HCT116 (cell line): ENCODE results near the gene ITPR2. TPM values are rescaled to one million over a fixed set of nuclear protein-coding genes. Genes with fewer than 3 reads are reported as not detected.

ENCODE experiments used
- ATAC-seq: fragments of 200-7000 bp; cut with Tn5 transposase; 2 replicates; pipeline ENCODE4 v1.9.1; 2020; ENCODE audit warnings: mild to moderate bottlenecking, moderate library complexity
- BruUV-seq: library from RNA; stranded (reverse); fragments of 400-500 nt; replicated peaks from 2 replicates; lab custom pipeline; 2021; lab: Mats Ljungman, UMichigan
- CTCF ChIA-PET: fragments of 300-600 bp; sonication (Branson Sonifier 250); formaldehyde crosslinking; loops from one replicate; lab custom pipeline; 2021; ENCODE audit warnings: antibody characterized with exemption; lab: Charles Lee
- POLR2A ChIA-PET: fragments of 300-600, 350-600 bp; sonication (Branson Sonifier 250); formaldehyde crosslinking; loops from one replicate; lab custom pipeline; 2021; ENCODE audit warnings: antibody characterized with exemption; lab: Charles Lee
- RAD21 ChIA-PET, 2 experiments: fragments of 300-600 bp; sonication (Branson Sonifier 250); formaldehyde crosslinking; loops; one replicate each; lab custom pipeline; 2023; ENCODE audit warnings: low total read pairs in 2 of 2; ENCODE audit not compliant: uncharacterized antibody in 2 of 2, unreplicated experiment in 2 of 2, low non-redundant PET in 1 of 2; lab: Charles Lee
- DNase-seq: peaks from one replicate; pipeline ENCODE4 v3.0.0-alpha.2; 2010; ENCODE audit warnings: low read depth, low spot score
- H2AFZ ChIP-seq: fragments of 200-600 bp; shearing (Covaris generic), sonication (generic); 2 replicates; pipeline ENCODE4 v1.6.1; 2017; ENCODE audit warnings: low read depth, mixed run types, mixed read lengths, antibody characterized with exemption, low read length; ENCODE audit not compliant: poor library complexity, severe bottlenecking
- H3K27ac ChIP-seq: 2 replicates; pipeline ENCODE4 v1.5.1; 2012; ENCODE audit warnings: low read depth, low read length
- H3K27me3 ChIP-seq: fragments of 200-600 bp; sonication (generic); 2 replicates; pipeline ENCODE4 v1.6.1; 2016; ENCODE audit warnings: mixed run types, low read length, mixed read lengths; ENCODE audit not compliant: insufficient read depth
- H3K36me3 ChIP-seq, 2 experiments: fragments of 200-500 bp in 1 of 2; fragments of 200-600 bp in 1 of 2; sonication (Bioruptor generic) in 1 of 2; sonication (generic) in 1 of 2; 2 replicates each; pipeline versions ENCODE4 v1.5.1 to v1.6.1; 2014 to 2016; ENCODE audit warnings: low read length in 2 of 2, inconsistent platforms in 1 of 2, mixed read lengths in 1 of 2, mixed run types in 1 of 2; ENCODE audit not compliant: insufficient read depth in 2 of 2, control insufficient read depth in 1 of 2
- H3K4me1 ChIP-seq, 2 experiments: fragments of 200-600 bp in 1 of 2; sonication (generic) in 1 of 2; 2 replicates each; pipeline versions ENCODE4 v1.5.1 to v1.6.1; 2012 to 2017; ENCODE audit warnings: low read length in 2 of 2, inconsistent platforms in 1 of 2, mild to moderate bottlenecking in 1 of 2, mixed read lengths in 1 of 2, mixed run types in 1 of 2, moderate library complexity in 1 of 2; ENCODE audit not compliant: insufficient read depth in 2 of 2, control insufficient read depth in 1 of 2
- H3K4me2 ChIP-seq: fragments of 200-600 bp; sonication (generic); 2 replicates; pipeline ENCODE4 v1.6.1; 2017; ENCODE audit warnings: mixed run types, low read length, mixed read lengths
- H3K4me3 ChIP-seq, 2 experiments: fragments of 200-600 bp in 1 of 2; sonication (generic) in 1 of 2; replicated peaks in 1 of 2; 2 replicates each; pipeline ENCODE4 v1.5.1; 2011 to 2016; ENCODE audit warnings: low read length in 2 of 2, control low read depth in 1 of 2, low read depth in 1 of 2, mild to moderate bottlenecking in 1 of 2, mixed read lengths in 1 of 2, mixed run types in 1 of 2
- H3K79me2 ChIP-seq: fragments of 200-600 bp; sonication (generic); 2 replicates; pipeline ENCODE4 v1.6.1; 2017; ENCODE audit warnings: mild to moderate bottlenecking, mixed run types, low read length, moderate library complexity, mixed read lengths; ENCODE audit not compliant: insufficient read depth
- H3K9ac ChIP-seq: fragments of 200-600 bp; sonication (generic); 2 replicates; pipeline ENCODE4 v1.6.1; 2016; ENCODE audit warnings: low read length, mixed read lengths
- H3K9me2 ChIP-seq: fragments of 200-600 bp; sonication (generic), shearing (Covaris generic); 2 replicates; pipeline ENCODE4 v1.6.1; 2017; ENCODE audit warnings: mixed run types, mild to moderate bottlenecking, moderate library complexity; ENCODE audit not compliant: insufficient read depth
- H3K9me3 ChIP-seq, 2 experiments: fragments of 200-500 bp in 1 of 2; fragments of 200-600 bp in 1 of 2; sonication (Bioruptor generic) in 1 of 2; sonication (generic) in 1 of 2; 2 replicates each; pipeline ENCODE4 v1.6.1; 2014 to 2017; ENCODE audit warnings: low read length in 2 of 2, mixed read lengths in 2 of 2, inconsistent platforms in 1 of 2, low read depth in 1 of 2, mild to moderate bottlenecking in 1 of 2, mixed run types in 1 of 2, moderate library complexity in 1 of 2; ENCODE audit not compliant: control insufficient read depth in 1 of 2, insufficient read depth in 1 of 2
- H4K20me1 ChIP-seq: fragments of 200-600 bp; sonication (generic), shearing (Covaris generic); 2 replicates; pipeline ENCODE4 v1.6.1; 2017; ENCODE audit warnings: mixed run types, mild to moderate bottlenecking, moderate library complexity; ENCODE audit not compliant: insufficient read depth
- CBX3 ChIP-seq: IDR thresholded peaks from 2 replicates; pipeline ENCODE4 v1.6.1; 2012; ENCODE audit warnings: low read depth
- EGR1 ChIP-seq: IDR thresholded peaks from 2 replicates; pipeline ENCODE4 v1.6.1; 2012; ENCODE audit warnings: low read depth
- ELF1 ChIP-seq: IDR thresholded peaks from 2 replicates; pipeline ENCODE4 v1.6.1; 2012; ENCODE audit warnings: low read depth, borderline replicate concordance
- EZH2 ChIP-seq: fragments of 200-600 bp; sonication (generic); IDR thresholded peaks from 2 replicates; pipeline ENCODE4 v1.6.1; 2017; ENCODE audit warnings: antibody characterized with exemption, mixed run types
- JUND ChIP-seq: IDR thresholded peaks from 2 replicates; pipeline ENCODE4 v1.6.1; 2012
- POLR2AphosphoS5 ChIP-seq: IDR thresholded peaks from 2 replicates; pipeline ENCODE4 v1.6.1; 2011; ENCODE audit warnings: mild to moderate bottlenecking, low read depth, low read length, moderate library complexity
- SIN3A ChIP-seq: IDR thresholded peaks from 2 replicates; pipeline ENCODE4 v1.6.1; 2012; ENCODE audit warnings: low read depth
- SP1 ChIP-seq: IDR thresholded peaks from 2 replicates; pipeline ENCODE4 v1.6.1; 2012; ENCODE audit warnings: low read depth
- SRF ChIP-seq: IDR thresholded peaks from 2 replicates; pipeline ENCODE4 v1.6.1; 2012; ENCODE audit warnings: low read depth
- TCF7L2 ChIP-seq: IDR thresholded peaks from 2 replicates; pipeline ENCODE4 v1.7.0; 2011; ENCODE audit warnings: borderline replicate concordance, inconsistent platforms; ENCODE audit not compliant: insufficient read depth, insufficient read length; ENCODE audit errors: extremely low read depth
- YY1 ChIP-seq: IDR thresholded peaks from 2 replicates; pipeline ENCODE4 v1.6.1; 2011; ENCODE audit warnings: low read length, low read depth, moderate library complexity, mild to moderate bottlenecking; ENCODE audit not compliant: insufficient replicate concordance; ENCODE audit errors: extremely low read depth
- ZNF274 ChIP-seq: fragments of 200-500 bp; sonication (Bioruptor generic); IDR thresholded peaks from 2 replicates; pipeline ENCODE4 v1.6.1; 2014; ENCODE audit warnings: mild to moderate bottlenecking, low read depth, low read length, inconsistent platforms
- intact Hi-C: fragments of 100-400 bp; cut with micrococcal nuclease; formaldehyde crosslinking; loops from 2 replicates; pipeline ENCODE4 v1.10.0; 2022
- total RNA-seq: library from RNA; stranded (reverse); gene quantifications from one replicate; pipeline ENCODE4 v1.2.1, GENCODE V29; 2021; ENCODE audit not compliant: unreplicated experiment
- TF ChIP-seq, protein P1 (sequence below): IDR thresholded peaks from 2 replicates; pipeline ENCODE4 v1.6.1; 2012; ENCODE audit warnings: low read depth
- TF ChIP-seq, protein P2 (sequence below), 3 experiments: fragments of 200-600 bp in 1 of 3; sonication (generic) in 1 of 3; IDR thresholded peaks in 2 of 3; conservative IDR thresholded peaks in 1 of 3; 2 replicates each; pipeline ENCODE4 v1.5.1; 2012 to 2017; ENCODE audit warnings: low read depth in 2 of 3, low read length in 2 of 3, antibody characterized with exemption in 1 of 3, borderline replicate concordance in 1 of 3, control low read depth in 1 of 3, mild to moderate bottlenecking in 1 of 3, mixed read lengths in 1 of 3, mixed run types in 1 of 3, moderate library complexity in 1 of 3; ENCODE audit not compliant: insufficient read depth in 1 of 3
- TF ChIP-seq, protein P3 (sequence below): IDR thresholded peaks from 2 replicates; pipeline ENCODE4 v1.6.1; 2012
- TF ChIP-seq, protein P4 (sequence below): IDR thresholded peaks from 2 replicates; pipeline ENCODE4 v1.6.1; 2012

ITPR2 gene
- total RNA-seq, 1 experiment from 2014 or later, result 6.5 TPM

DNA sequence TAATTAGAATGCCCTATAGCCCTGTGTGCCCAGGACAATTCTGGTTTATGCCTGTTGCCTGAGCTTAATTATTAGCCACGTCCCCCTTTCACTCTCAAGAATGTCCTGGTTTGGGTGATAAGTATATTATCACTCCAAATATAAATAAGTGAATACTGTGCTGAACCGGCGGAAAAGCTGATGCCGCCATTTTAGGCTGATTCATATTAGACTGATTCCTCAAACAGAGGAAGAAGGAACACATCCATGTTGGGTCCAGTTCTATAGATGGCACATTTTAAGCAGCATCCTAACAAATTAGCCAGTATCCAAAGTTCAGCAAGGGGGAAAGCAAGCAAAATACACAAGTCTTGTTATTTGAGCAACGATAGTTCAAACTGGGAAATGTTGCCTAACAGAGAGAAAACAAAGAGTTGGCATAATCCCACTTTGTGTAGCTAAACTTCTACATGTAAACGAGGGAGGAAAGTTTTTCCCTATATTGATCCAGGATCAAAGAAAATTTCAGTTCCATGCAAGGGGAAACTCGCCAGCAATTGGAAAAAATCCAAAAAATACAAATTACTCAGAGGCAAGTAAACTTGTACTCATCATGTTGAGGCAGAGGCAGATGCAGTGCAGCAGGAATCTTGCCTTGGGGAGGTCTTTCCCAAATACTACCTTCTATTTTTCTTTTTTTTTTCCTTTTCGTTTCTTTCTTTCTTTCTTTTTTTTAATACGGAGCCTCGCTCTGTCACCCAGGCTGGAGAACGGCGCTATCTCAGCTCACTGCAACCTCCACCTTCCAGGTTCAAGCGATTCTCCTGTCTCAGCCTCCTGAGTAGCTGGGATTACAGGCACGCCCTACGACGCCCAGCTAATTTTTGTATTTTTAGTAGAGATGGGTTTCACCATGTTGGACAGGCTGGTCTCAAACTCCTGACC lies 96.2 kb downstream of the ITPR2 start:
- H3K4me3 ChIP-seq, result no peak overlapping the region
- intact Hi-C loops, result no loop called here
- no peaks in the 10 kb centered on the region for H3K79me2 ChIP-seq
- no peaks in the 10 kb centered on the region for H3K27me3 ChIP-seq
- no peak overlapping the region for H3K9ac ChIP-seq
- H4K20me1 ChIP-seq, result no peaks in the 10 kb centered on the region
- ChIA-PET CTCF (no interaction called here), POLR2A (no interaction called here), RAD21 (no interaction called here)
- H2AFZ ChIP-seq, result no peak overlapping the region
- ATAC-seq (no peak), DNase-seq (no peak)
- H3K9me3 ChIP-seq, result peaks cover 0 to 5% of the 10 kb centered on the region in 2 experiments; a peak in 1 of 4 replicates
- no peak overlapping the region for H3K4me2 ChIP-seq
- TF ChIP-seq SP1 (no peak), JUND (no peak), ELF1 (no peak), SRF (no peak), YY1 (no peak), EGR1 (no peak), ZNF274 (no peak), POLR2AphosphoS5 (no peak), TCF7L2 (no peak), CBX3 (no peak), SIN3A (no peak), EZH2 (no peak)
- TF ChIP-seq, protein P1, sequence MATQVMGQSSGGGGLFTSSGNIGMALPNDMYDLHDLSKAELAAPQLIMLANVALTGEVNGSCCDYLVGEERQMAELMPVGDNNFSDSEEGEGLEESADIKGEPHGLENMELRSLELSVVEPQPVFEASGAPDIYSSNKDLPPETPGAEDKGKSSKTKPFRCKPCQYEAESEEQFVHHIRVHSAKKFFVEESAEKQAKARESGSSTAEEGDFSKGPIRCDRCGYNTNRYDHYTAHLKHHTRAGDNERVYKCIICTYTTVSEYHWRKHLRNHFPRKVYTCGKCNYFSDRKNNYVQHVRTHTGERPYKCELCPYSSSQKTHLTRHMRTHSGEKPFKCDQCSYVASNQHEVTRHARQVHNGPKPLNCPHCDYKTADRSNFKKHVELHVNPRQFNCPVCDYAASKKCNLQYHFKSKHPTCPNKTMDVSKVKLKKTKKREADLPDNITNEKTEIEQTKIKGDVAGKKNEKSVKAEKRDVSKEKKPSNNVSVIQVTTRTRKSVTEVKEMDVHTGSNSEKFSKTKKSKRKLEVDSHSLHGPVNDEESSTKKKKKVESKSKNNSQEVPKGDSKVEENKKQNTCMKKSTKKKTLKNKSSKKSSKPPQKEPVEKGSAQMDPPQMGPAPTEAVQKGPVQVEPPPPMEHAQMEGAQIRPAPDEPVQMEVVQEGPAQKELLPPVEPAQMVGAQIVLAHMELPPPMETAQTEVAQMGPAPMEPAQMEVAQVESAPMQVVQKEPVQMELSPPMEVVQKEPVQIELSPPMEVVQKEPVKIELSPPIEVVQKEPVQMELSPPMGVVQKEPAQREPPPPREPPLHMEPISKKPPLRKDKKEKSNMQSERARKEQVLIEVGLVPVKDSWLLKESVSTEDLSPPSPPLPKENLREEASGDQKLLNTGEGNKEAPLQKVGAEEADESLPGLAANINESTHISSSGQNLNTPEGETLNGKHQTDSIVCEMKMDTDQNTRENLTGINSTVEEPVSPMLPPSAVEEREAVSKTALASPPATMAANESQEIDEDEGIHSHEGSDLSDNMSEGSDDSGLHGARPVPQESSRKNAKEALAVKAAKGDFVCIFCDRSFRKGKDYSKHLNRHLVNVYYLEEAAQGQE, result no peak
- TF ChIP-seq, protein P2, sequence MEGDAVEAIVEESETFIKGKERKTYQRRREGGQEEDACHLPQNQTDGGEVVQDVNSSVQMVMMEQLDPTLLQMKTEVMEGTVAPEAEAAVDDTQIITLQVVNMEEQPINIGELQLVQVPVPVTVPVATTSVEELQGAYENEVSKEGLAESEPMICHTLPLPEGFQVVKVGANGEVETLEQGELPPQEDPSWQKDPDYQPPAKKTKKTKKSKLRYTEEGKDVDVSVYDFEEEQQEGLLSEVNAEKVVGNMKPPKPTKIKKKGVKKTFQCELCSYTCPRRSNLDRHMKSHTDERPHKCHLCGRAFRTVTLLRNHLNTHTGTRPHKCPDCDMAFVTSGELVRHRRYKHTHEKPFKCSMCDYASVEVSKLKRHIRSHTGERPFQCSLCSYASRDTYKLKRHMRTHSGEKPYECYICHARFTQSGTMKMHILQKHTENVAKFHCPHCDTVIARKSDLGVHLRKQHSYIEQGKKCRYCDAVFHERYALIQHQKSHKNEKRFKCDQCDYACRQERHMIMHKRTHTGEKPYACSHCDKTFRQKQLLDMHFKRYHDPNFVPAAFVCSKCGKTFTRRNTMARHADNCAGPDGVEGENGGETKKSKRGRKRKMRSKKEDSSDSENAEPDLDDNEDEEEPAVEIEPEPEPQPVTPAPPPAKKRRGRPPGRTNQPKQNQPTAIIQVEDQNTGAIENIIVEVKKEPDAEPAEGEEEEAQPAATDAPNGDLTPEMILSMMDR (IDR thresholded peaks at IDR 0.05 in 2 of 3, conservative IDR thresholded peaks at IDR 0.05 in 1 of 3; ENCODE audit: borderline replicate concordance in 1 of 3, insufficient read depth in 1 of 3, low read depth in 2 of 3, low read length in 2 of 3), result no peak
- TF ChIP-seq, protein P3, sequence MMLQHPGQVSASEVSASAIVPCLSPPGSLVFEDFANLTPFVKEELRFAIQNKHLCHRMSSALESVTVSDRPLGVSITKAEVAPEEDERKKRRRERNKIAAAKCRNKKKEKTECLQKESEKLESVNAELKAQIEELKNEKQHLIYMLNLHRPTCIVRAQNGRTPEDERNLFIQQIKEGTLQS, result no peak
- TF ChIP-seq, protein P4, sequence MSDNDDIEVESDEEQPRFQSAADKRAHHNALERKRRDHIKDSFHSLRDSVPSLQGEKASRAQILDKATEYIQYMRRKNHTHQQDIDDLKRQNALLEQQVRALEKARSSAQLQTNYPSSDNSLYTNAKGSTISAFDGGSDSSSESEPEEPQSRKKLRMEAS, result no peak
- no peaks in the 10 kb centered on the region for H3K9me2 ChIP-seq
- H3K36me3 ChIP-seq, result no peaks in the 10 kb centered on the region
- BruUV-seq, result no TSS peak
- H3K27ac ChIP-seq, result no peak overlapping the region
- no peaks in the 10 kb centered on the region for H3K4me1 ChIP-seq
